H1 (cell line): ENCODE results near the gene STAT4. TPM values are rescaled to one million over a fixed set of nuclear protein-coding genes. Genes with fewer than 3 reads are reported as not detected.

Source experiments
- CTCF ChIA-PET: fragments of 300-600 bp; sonication (Branson Sonifier 250); formaldehyde crosslinking; loops from one replicate; lab custom pipeline; 2021; ENCODE audit not compliant: partially characterized antibody; lab: Charles Lee
- POLR2A ChIA-PET: fragments of 300-600 bp; sonication (Branson Sonifier 250); formaldehyde crosslinking; loops from one replicate; lab custom pipeline; 2021; ENCODE audit warnings: inconsistent platforms; ENCODE audit not compliant: partially characterized antibody; lab: Charles Lee
- DNase-seq, 2 experiments: peaks; one replicate each; pipeline versions ENCODE4 v3.0.0 to v3.0.0-alpha.2; 2010 to 2022; ENCODE audit warnings: low spot score in 2 of 2, low read depth in 1 of 2, mixed read lengths in 1 of 2
- FAIRE-seq: peaks from 2 replicates; lab custom pipeline; 2011; peaks lifted over from hg19 to GRCh38; lab: Jason Lieb, UNC
- H2AFZ ChIP-seq: 2 replicates; pipeline ENCODE4 v1.8.1; 2012; ENCODE audit warnings: low read length, inconsistent platforms
- H2AK5ac ChIP-seq: 2 replicates; pipeline ENCODE4 v1.6.1; 2013; ENCODE audit warnings: low read depth, low read length
- H2BK120ac ChIP-seq: replicated peaks from 2 replicates; pipeline ENCODE3; 2013; ENCODE audit warnings: low read depth, low read length, inconsistent platforms
- H2BK12ac ChIP-seq: 2 replicates; pipeline ENCODE4 v1.6.1; 2013; ENCODE audit warnings: low read depth, low read length
- H2BK15ac ChIP-seq: 2 replicates; pipeline ENCODE4 v1.6.1; 2013; ENCODE audit warnings: low read length
- H2BK20ac ChIP-seq: 2 replicates; pipeline ENCODE4 v1.6.1; 2013; ENCODE audit warnings: low read length
- H2BK5ac ChIP-seq: 2 replicates; pipeline ENCODE4 v1.6.1; 2013; ENCODE audit warnings: low read depth, low read length
- H3K14ac ChIP-seq: 2 replicates; pipeline ENCODE4 v1.6.1; 2013; ENCODE audit warnings: inconsistent platforms; ENCODE audit not compliant: insufficient read length
- H3K18ac ChIP-seq: 2 replicates; pipeline ENCODE4 v1.6.1; 2013; ENCODE audit warnings: low read length; ENCODE audit errors: extremely low read depth
- H3K23ac ChIP-seq: 2 replicates; pipeline ENCODE4 v1.6.1; 2013; ENCODE audit warnings: inconsistent platforms; ENCODE audit not compliant: insufficient read length
- H3K23me2 ChIP-seq: 2 replicates; pipeline ENCODE4 v1.6.1; 2013; ENCODE audit warnings: low read depth, low read length
- H3K27ac ChIP-seq: 2 replicates; pipeline ENCODE4 v1.6.1; 2011; ENCODE audit warnings: low read depth, low read length, inconsistent platforms
- H3K27me3 ChIP-seq, 4 experiments: replicated peaks in 1 of 4; 1 replicate in 1 of 4; 2 replicates in 3 of 4; pipeline versions ENCODE4 v1.6.1 to v1.8.1; 2011 to 2013; ENCODE audit warnings: low read length in 3 of 4, mild to moderate bottlenecking in 3 of 4, inconsistent platforms in 2 of 4, mixed read lengths in 2 of 4, moderate library complexity in 1 of 4; ENCODE audit not compliant: control insufficient read depth in 3 of 4, insufficient read depth in 3 of 4; ENCODE audit errors: extremely low read depth in 1 of 4
- H3K36me3 ChIP-seq, 4 experiments: 2 replicates each; pipeline versions ENCODE4 v1.6.1 to v1.8.1; 2011 to 2013; ENCODE audit warnings: mild to moderate bottlenecking in 4 of 4, low read length in 3 of 4, moderate library complexity in 2 of 4, control low read depth in 1 of 4, inconsistent platforms in 1 of 4; ENCODE audit not compliant: insufficient read depth in 4 of 4, control insufficient read depth in 2 of 4
- H3K4ac ChIP-seq: replicated peaks from 2 replicates; pipeline ENCODE3; 2013; ENCODE audit warnings: low read length, low read depth, mixed read lengths, inconsistent platforms; ENCODE audit not compliant: insufficient read length
- H3K4me1 ChIP-seq, 4 experiments: replicated peaks in 1 of 4; 1 replicate in 1 of 4; 2 replicates in 3 of 4; pipeline versions ENCODE4 v1.6.1 to v1.8.1; 2011 to 2013; ENCODE audit warnings: low read length in 3 of 4, inconsistent platforms in 2 of 4, mixed read lengths in 1 of 4; ENCODE audit not compliant: insufficient read depth in 4 of 4, control insufficient read depth in 3 of 4
- H3K4me2 ChIP-seq, 2 experiments: 2 replicates each; pipeline versions ENCODE4 v1.6.1 to v1.8.1; 2011 to 2013; ENCODE audit warnings: low read depth in 2 of 2, low read length in 2 of 2, control low read depth in 1 of 2, inconsistent platforms in 1 of 2, mild to moderate bottlenecking in 1 of 2; ENCODE audit not compliant: insufficient read depth in 1 of 2
- H3K4me3 ChIP-seq, 4 experiments: fragments of 200-600, 300-600 bp in 1 of 4; sonication (generic), shearing (Covaris generic), sonication (Bioruptor Twin) in 1 of 4; 2 replicates each; pipeline versions ENCODE4 v1.5.1 to v1.8.1; 2011 to 2016; ENCODE audit warnings: low read length in 4 of 4, low read depth in 3 of 4, control low read depth in 2 of 4, inconsistent platforms in 2 of 4, mild to moderate bottlenecking in 2 of 4, mixed read lengths in 1 of 4, moderate library complexity in 1 of 4; ENCODE audit not compliant: insufficient read depth in 2 of 4; ENCODE audit errors: extremely low read depth in 1 of 4
- H3K56ac ChIP-seq: replicated peaks from 2 replicates; pipeline ENCODE3; 2013; ENCODE audit warnings: low read depth, mild to moderate bottlenecking, mixed read lengths, low read length, inconsistent platforms; ENCODE audit not compliant: insufficient read length
- H3K79me1 ChIP-seq: 2 replicates; pipeline ENCODE4 v1.6.1; 2013; ENCODE audit warnings: low read depth, low read length, control low read depth
- H3K79me2 ChIP-seq, 2 experiments: 2 replicates each; pipeline versions ENCODE4 v1.6.1 to v1.8.1; 2012 to 2013; ENCODE audit warnings: low read length in 2 of 2, mild to moderate bottlenecking in 2 of 2, inconsistent platforms in 1 of 2; ENCODE audit not compliant: insufficient read depth in 2 of 2, control insufficient read depth in 1 of 2
- H3K9ac ChIP-seq, 4 experiments: replicated peaks in 1 of 4; 1 replicate in 1 of 4; 2 replicates in 3 of 4; pipeline versions ENCODE4 v1.6.1 to v1.8.1; 2011 to 2013; ENCODE audit warnings: low read depth in 3 of 4, low read length in 3 of 4, control low read depth in 2 of 4, mild to moderate bottlenecking in 2 of 4, moderate library complexity in 2 of 4, inconsistent platforms in 1 of 4; ENCODE audit errors: extremely low read depth in 1 of 4
- H3K9me3 ChIP-seq, 2 experiments: 2 replicates each; pipeline versions ENCODE4 v1.6.1 to v1.8.1; 2012 to 2013; ENCODE audit warnings: mild to moderate bottlenecking in 2 of 2, moderate library complexity in 2 of 2, control low read depth in 1 of 2, inconsistent platforms in 1 of 2, low read depth in 1 of 2, low read length in 1 of 2, mixed read lengths in 1 of 2; ENCODE audit not compliant: insufficient read depth in 2 of 2
- H4K20me1 ChIP-seq, 2 experiments: replicated peaks in 1 of 2; 2 replicates each; pipeline versions ENCODE3 to v1.8.1; 2011 to 2013; ENCODE audit warnings: inconsistent platforms in 2 of 2, low read length in 2 of 2, mild to moderate bottlenecking in 1 of 2; ENCODE audit not compliant: insufficient read depth in 2 of 2, control insufficient read depth in 1 of 2
- H4K5ac ChIP-seq: 2 replicates; pipeline ENCODE4 v1.6.1; 2013; ENCODE audit warnings: low read length, low read depth, mixed read lengths, inconsistent platforms; ENCODE audit not compliant: insufficient read length
- H4K8ac ChIP-seq: 2 replicates; pipeline ENCODE4 v1.8.0; 2013; ENCODE audit warnings: mild to moderate bottlenecking, moderate library complexity, low read length, inconsistent platforms; ENCODE audit not compliant: insufficient read depth; ENCODE audit errors: extremely low read depth
- H4K91ac ChIP-seq: replicated peaks from 2 replicates; pipeline ENCODE3; 2013; ENCODE audit warnings: low read length, mixed read lengths, inconsistent platforms; ENCODE audit not compliant: insufficient read length
- CBX5 ChIP-seq: fragments of 300-800, 300-1000 bp; sonication (generic); IDR thresholded peaks from 2 replicates; pipeline ENCODE4 v1.7.1; 2016; ENCODE audit warnings: antibody characterized with exemption, low read length, low read depth
- CHD1 ChIP-seq: IDR thresholded peaks from 2 replicates; pipeline ENCODE4 v1.6.1; 2012; ENCODE audit warnings: low read depth, low read length, improper control_type of control experiment
- HDAC2 ChIP-seq, 2 experiments: fragments of 300-600 bp in 1 of 2; sonication (generic) in 1 of 2; IDR thresholded peaks; 2 replicates each; pipeline ENCODE4 v1.6.1; 2011 to 2012; ENCODE audit warnings: low read depth in 2 of 2, low read length in 2 of 2, mild to moderate bottlenecking in 2 of 2, moderate library complexity in 2 of 2, borderline replicate concordance in 1 of 2, inconsistent platforms in 1 of 2
- HDAC6 ChIP-seq: IDR thresholded peaks from one replicate; pipeline ENCODE4 v1.7.1; 2012; ENCODE audit warnings: low read depth, mild to moderate bottlenecking, inconsistent platforms, low read length, moderate library complexity
- KDM1A ChIP-seq: fragments of 200-600, 300-600 bp; sonication (generic); IDR thresholded peaks from 2 replicates; pipeline ENCODE4 v1.7.1; 2016; ENCODE audit warnings: mild to moderate bottlenecking, low read length, borderline replicate concordance
- MAFK ChIP-seq: IDR thresholded peaks from 2 replicates; pipeline ENCODE4 v1.6.1; 2012; ENCODE audit warnings: low read depth, mild to moderate bottlenecking, improper control_type of control experiment, low read length
- NRF1 ChIP-seq: IDR thresholded peaks from 2 replicates; pipeline ENCODE4 v1.6.1; 2011; ENCODE audit warnings: mild to moderate bottlenecking, low read depth, low read length, improper control_type of control experiment
- RFX5 ChIP-seq: IDR thresholded peaks from 2 replicates; pipeline ENCODE4 v1.6.1; 2011; ENCODE audit warnings: low read depth, low read length, improper control_type of control experiment, borderline replicate concordance
- RNF2 ChIP-seq: fragments of 200-900, 300-1000 bp; sonication (generic); IDR thresholded peaks from 2 replicates; pipeline ENCODE4 v1.7.1; 2016; ENCODE audit warnings: borderline replicate concordance, low read depth, mild to moderate bottlenecking, antibody characterized with exemption, low read length; ENCODE audit not compliant: poor library complexity, severe bottlenecking; ENCODE audit errors: missing control alignments
- WGBS, 2 experiments: shearing (Covaris generic) in 1 of 2; methylation state at CpG; one replicate each; pipeline versions ENCODE4 v1.1.6 to v1.1.7; 2013 to 2015; ENCODE audit warnings: low lambda C conversion rate in 2 of 2, mixed read lengths in 2 of 2, inconsistent platforms in 1 of 2, low coverage in 1 of 2, missing lambda C conversion rate in 1 of 2; ENCODE audit not compliant: insufficient replicate concordance in 2 of 2, insufficient coverage in 1 of 2, insufficient read length in 1 of 2; ENCODE audit errors: extremely low coverage in 1 of 2, missing lambda C conversion rate in 1 of 2; 5-methylcytosine and 5-hydroxymethylcytosine counted together
- polyA plus RNA-seq, 7 experiments: library from polyadenylated mRNA; depleted of rRNA in 3 of 7; stranded (reverse) in 5 of 7; unstranded in 2 of 7; fragments of >200 nt in 5 of 7; fragments of 200-250 nt in 2 of 7; gene quantifications; 1 replicate in 5 of 7; 2 replicates in 1 of 7; 4 replicates in 1 of 7; pipeline versions ENCODE4 v1.2.1 to v1.2.3, GENCODE V29; 2011 to 2013; ENCODE audit warnings: missing spikeins in 2 of 7, mixed read lengths in 2 of 7
- total RNA-seq: library from RNA; stranded (reverse); fragmentation: NEBNext Ultra II Directional; extraction: Animal tissue kit (Norgen Biotek cat#: 25700); gene quantifications from 2 replicates; pipeline ENCODE4 v1.2.1, GENCODE V29; 2021
- TF ChIP-seq, protein P1 (sequence below): IDR thresholded peaks from 2 replicates; pipeline ENCODE4 v1.6.1; 2012; ENCODE audit warnings: low read length, inconsistent platforms

STAT4 gene
- total and polyA plus RNA-seq, 2 of the 8 experiments (the other 6 are each of a cell fraction or from before 2014, with no cell fraction given): 0.36 to 0.63 TPM

- no peak overlapping the region for H2AFZ ChIP-seq
- H3K27ac ChIP-seq: no peak overlapping the region
- H3K79me2 ChIP-seq: no peaks in the 10 kb centered on the region
- FAIRE-seq: no peak
- 86% methylated on average over 2 of the region's 2 CpGs; no CpG with 5 or more reads in 1 of the 2 experiments for WGBS, 2 experiments
- H3K4me2 ChIP-seq: no peak overlapping the region
- CTCF ChIA-PET: interaction anchor here (1.7 to 2.5 kb wide), 2 partner anchors 9 to 97 kb away, joined by 4 to 11 read pairs; no protein-coding TSS in a partner anchor
- H2BK15ac ChIP-seq: no peak overlapping the region
- H3K27me3 ChIP-seq: peaks cover 0 to 7% (median 4%) of the 10 kb centered on the region in 4 experiments; a peak in 2 of 7 replicates
- no peak overlapping the region for H2AK5ac ChIP-seq
- H3K56ac ChIP-seq: no peak overlapping the region
- H2BK12ac ChIP-seq: no peak overlapping the region
- H3K23ac ChIP-seq: no peak overlapping the region
- H3K23me2 ChIP-seq: peaks cover 11% of the 10 kb centered on the region
- H2BK120ac ChIP-seq: no peak overlapping the region
- DNase-seq: no peak
- no peak overlapping the region for H4K5ac ChIP-seq
- no peaks in the 10 kb centered on the region for H3K79me1 ChIP-seq
- H3K14ac ChIP-seq: no peak overlapping the region
- H4K8ac ChIP-seq: no peak overlapping the region
- H3K36me3 ChIP-seq: no peaks in the 10 kb centered on the region
- H3K9me3 ChIP-seq: no peaks in the 10 kb centered on the region
- H2BK20ac ChIP-seq: no peak overlapping the region
- peaks cover 0 to 4% (median 2%) of the 10 kb centered on the region in 4 experiments; a peak in 4 of 7 replicates for H3K4me1 ChIP-seq
- no peaks in the 10 kb centered on the region for H4K20me1 ChIP-seq
- no peak overlapping the region for H3K18ac ChIP-seq
- H2BK5ac ChIP-seq: no peak overlapping the region
- H3K4me3 ChIP-seq: no peak overlapping the region
- POLR2A ChIA-PET: interaction anchor here (0.8 kb wide), 1 partner anchor 25 kb away, joined by 3 read pairs; no protein-coding TSS in a partner anchor
- H4K91ac ChIP-seq: no peak overlapping the region
- H3K4ac ChIP-seq: no peak overlapping the region
- H3K9ac ChIP-seq: no peak overlapping the region
- TF ChIP-seq KDM1A (no peak), NRF1 (no peak), HDAC6 (no peak), CHD1 (no peak), RNF2 (no peak), MAFK (no peak), HDAC2 (IDR thresholded peaks at IDR 0.05; ENCODE audit: borderline replicate concordance in 1 of 2, low read depth in 2 of 2, low read length in 2 of 2) (no peak), RFX5 (no peak), CBX5 (no peak)
- TF ChIP-seq, protein P1, sequence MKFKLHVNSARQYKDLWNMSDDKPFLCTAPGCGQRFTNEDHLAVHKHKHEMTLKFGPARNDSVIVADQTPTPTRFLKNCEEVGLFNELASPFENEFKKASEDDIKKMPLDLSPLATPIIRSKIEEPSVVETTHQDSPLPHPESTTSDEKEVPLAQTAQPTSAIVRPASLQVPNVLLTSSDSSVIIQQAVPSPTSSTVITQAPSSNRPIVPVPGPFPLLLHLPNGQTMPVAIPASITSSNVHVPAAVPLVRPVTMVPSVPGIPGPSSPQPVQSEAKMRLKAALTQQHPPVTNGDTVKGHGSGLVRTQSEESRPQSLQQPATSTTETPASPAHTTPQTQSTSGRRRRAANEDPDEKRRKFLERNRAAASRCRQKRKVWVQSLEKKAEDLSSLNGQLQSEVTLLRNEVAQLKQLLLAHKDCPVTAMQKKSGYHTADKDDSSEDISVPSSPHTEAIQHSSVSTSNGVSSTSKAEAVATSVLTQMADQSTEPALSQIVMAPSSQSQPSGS: no peak
These were observed 2.0 kb downstream of the STAT4 start for GRCh38 chr2:191148791-191149190.
